WI38 (cell line): ENCODE data around the gene PSMA6.

Experiments used
- H3K4me3 ChIP-seq: 2 replicates; pipeline ENCODE4 v1.5.1; 2011; ENCODE audit warnings: low read depth, mild to moderate bottlenecking, control low read depth, low read length
- CTCF ChIP-seq: IDR thresholded peaks from 2 replicates; pipeline ENCODE4 v1.5.1; 2012; ENCODE audit warnings: low read depth, mild to moderate bottlenecking, control low read depth, low read length

PSMA6 gene

GRCh38 chr14:35292051-35292769 lies at the start of gene PSMA6:
TSS of gene PSMA6 (plus strand) at chr14:35292382. CDS start at chr14:35292477, 95 bp downstream.
- peak within 1 kb of the TSS; percentile 80 for H3K4me3 ChIP-seq
- TF ChIP-seq CTCF: no peak

GRCh38 chr14:35242599-35243311 lies 49.4 kb upstream of the PSMA6 start:
- TF ChIP-seq CTCF: no peak
- H3K4me3 ChIP-seq: no peak overlapping the region

GRCh38 chr14:35243956-35244355 lies 48.2 kb upstream of the PSMA6 start:
- H3K4me3 ChIP-seq: no peak overlapping the region
- TF ChIP-seq CTCF: no peak

- H3K4me3 ChIP-seq: no peak overlapping the region
- TF ChIP-seq CTCF: no peak
Measured at GRCh38 chr14:35244542-35244941, 47.6 kb upstream of the PSMA6 start.

- no peak overlapping the region for H3K4me3 ChIP-seq
- no peak for TF ChIP-seq CTCF
Measured at GRCh38 chr14:35245051-35245450, 47.1 kb upstream of the PSMA6 start.

GRCh38 chr14:35247777-35248475 lies 44.3 kb upstream of the PSMA6 start:
- no peak for TF ChIP-seq CTCF
- H3K4me3 ChIP-seq: no peak overlapping the region

- no peak for TF ChIP-seq CTCF
- no peak overlapping the region for H3K4me3 ChIP-seq
Measured at GRCh38 chr14:35248476-35248788, 43.8 kb upstream of the PSMA6 start.
